ENCODE data around the gene ZNF862. TPM values are rescaled to one million over a fixed set of nuclear protein-coding genes. Genes with fewer than 3 reads are reported as not detected.
A peak's percentile ranks its signal among the peaks of the same experiment; 100 is the strongest.

Gene ZNF862
- total RNA-seq, 1 experiment from 2014 or later = 42.4 TPM

DNA sequence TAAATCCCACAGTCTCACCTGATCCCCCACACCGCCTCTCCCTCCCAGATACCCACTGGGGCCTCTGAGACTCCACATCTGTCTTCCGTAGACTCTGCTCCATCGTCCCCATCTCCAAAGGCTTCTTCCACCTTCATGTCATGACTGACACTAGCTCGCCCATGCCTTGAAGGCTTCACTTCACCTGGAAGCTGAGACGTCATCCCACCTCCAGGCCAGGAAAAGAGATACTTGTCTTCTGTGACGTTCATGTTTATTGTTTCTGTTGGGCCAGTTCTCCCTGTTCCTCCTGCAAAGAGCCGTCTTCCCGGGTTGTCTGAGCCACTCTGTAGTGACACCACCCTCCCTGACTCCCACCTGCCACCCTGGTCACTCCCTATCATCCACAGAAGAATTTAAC, 3.6 kb upstream of the ZNF862 start:
- Histone ChIP-seq H3K79me2 (ENCODE audit: low read depth) (peaks cover 10% of the 10 kb centered on the region; the same call in 1 of the 2 replicates), H3K4me1 (replicated peaks; ENCODE audit: insufficient read depth) (peaks cover 6% of the 10 kb centered on the region), H3K4me3 (no peak overlapping the region), H3K27ac (no peak overlapping the region), H3K36me3 (ENCODE audit: low read depth) (no peaks in the 10 kb centered on the region), H3K9me3 (ENCODE audit: insufficient read depth, low read depth) (no peaks in the 10 kb centered on the region), H3K27me3 (ENCODE audit: insufficient read depth, low read depth) (peaks cover 45% of the 10 kb centered on the region), H3K9me2 (ENCODE audit: insufficient read depth) (no peaks in the 10 kb centered on the region), H4K20me1 (ENCODE audit: insufficient read depth) (no peaks in the 10 kb centered on the region), H3K4me2 (no peak overlapping the region), H3F3A (ENCODE audit: insufficient read depth, low read depth) (peaks cover 3% of the 10 kb centered on the region; the same call in 1 of the 2 replicates), H2AFZ (no peak overlapping the region)
- intact Hi-C loops (cut with micrococcal nuclease; ENCODE audit: unreplicated experiment) = no loop called here
- CTCF ChIA-PET = no interaction called here
- TF ChIP-seq EZH2 (IDR thresholded peaks at IDR 0.05; ENCODE audit: low read depth) = no peak
- TF ChIP-seq, protein P1, sequence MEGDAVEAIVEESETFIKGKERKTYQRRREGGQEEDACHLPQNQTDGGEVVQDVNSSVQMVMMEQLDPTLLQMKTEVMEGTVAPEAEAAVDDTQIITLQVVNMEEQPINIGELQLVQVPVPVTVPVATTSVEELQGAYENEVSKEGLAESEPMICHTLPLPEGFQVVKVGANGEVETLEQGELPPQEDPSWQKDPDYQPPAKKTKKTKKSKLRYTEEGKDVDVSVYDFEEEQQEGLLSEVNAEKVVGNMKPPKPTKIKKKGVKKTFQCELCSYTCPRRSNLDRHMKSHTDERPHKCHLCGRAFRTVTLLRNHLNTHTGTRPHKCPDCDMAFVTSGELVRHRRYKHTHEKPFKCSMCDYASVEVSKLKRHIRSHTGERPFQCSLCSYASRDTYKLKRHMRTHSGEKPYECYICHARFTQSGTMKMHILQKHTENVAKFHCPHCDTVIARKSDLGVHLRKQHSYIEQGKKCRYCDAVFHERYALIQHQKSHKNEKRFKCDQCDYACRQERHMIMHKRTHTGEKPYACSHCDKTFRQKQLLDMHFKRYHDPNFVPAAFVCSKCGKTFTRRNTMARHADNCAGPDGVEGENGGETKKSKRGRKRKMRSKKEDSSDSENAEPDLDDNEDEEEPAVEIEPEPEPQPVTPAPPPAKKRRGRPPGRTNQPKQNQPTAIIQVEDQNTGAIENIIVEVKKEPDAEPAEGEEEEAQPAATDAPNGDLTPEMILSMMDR (conservative IDR thresholded peaks at IDR 0.05) = no peak
- POLR2A ChIA-PET (ENCODE audit: unreplicated experiment) = interaction anchor here (0.9 kb wide), 1 partner anchor 40 kb away, joined by 6 read pairs; no protein-coding TSS in a partner anchor
- no TSS peak for BruUV-seq (replicated peaks)
- no peak for DNase-seq

DNA sequence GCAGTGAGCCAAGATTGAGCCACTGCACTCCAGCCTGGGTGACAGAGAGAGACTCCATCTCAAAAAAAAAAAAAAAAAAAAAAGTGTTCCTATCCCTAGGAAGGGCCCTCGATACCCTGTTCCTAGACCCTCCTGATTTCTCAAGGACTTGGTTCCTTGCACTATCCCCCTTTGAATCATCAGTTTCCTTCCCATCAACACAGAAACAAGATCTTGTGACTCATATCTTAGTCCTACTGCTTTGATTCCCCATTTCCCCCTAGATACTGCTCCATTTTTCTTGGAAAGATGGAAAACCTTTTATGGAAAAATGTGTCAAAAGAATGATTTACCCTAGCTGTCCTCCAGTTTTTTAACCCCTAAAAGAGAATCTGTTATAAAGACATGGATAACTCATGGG, 1.7 kb upstream of the ZNF862 start:
- H3K36me3 ChIP-seq (ENCODE audit: low read depth) = no peaks in the 10 kb centered on the region
- H4K20me1 ChIP-seq (ENCODE audit: insufficient read depth) = no peaks in the 10 kb centered on the region
- ChIA-PET POLR2A (ENCODE audit: unreplicated experiment) (no interaction called here), CTCF (no interaction called here)
- peaks cover 13% of the 10 kb centered on the region; the same call in 1 of the 2 replicates for H3K79me2 ChIP-seq (ENCODE audit: low read depth)
- peaks cover 9% of the 10 kb centered on the region for H3K4me1 ChIP-seq (replicated peaks; ENCODE audit: insufficient read depth)
- no peaks in the 10 kb centered on the region for H3K9me2 ChIP-seq (ENCODE audit: insufficient read depth)
- no peak overlapping the region for H3K4me2 ChIP-seq
- H2AFZ ChIP-seq = no peak overlapping the region
- H3K27me3 ChIP-seq (ENCODE audit: insufficient read depth, low read depth) = peaks cover 34% of the 10 kb centered on the region
- BruUV-seq (replicated peaks) = no TSS peak
- no peak for DNase-seq
- H3K9me3 ChIP-seq (ENCODE audit: insufficient read depth, low read depth) = no peaks in the 10 kb centered on the region
- H3K4me3 ChIP-seq = no peak overlapping the region
- TF ChIP-seq, protein P1 (conservative IDR thresholded peaks at IDR 0.05) = no peak
- TF ChIP-seq EZH2 (IDR thresholded peaks at IDR 0.05; ENCODE audit: low read depth) = no peak
- no peak overlapping the region for H3K27ac ChIP-seq
- H3F3A ChIP-seq (ENCODE audit: insufficient read depth, low read depth) = peaks cover 3% of the 10 kb centered on the region; the same call in 1 of the 2 replicates
- intact Hi-C loops (cut with micrococcal nuclease; ENCODE audit: unreplicated experiment) = no loop called here

DNA sequence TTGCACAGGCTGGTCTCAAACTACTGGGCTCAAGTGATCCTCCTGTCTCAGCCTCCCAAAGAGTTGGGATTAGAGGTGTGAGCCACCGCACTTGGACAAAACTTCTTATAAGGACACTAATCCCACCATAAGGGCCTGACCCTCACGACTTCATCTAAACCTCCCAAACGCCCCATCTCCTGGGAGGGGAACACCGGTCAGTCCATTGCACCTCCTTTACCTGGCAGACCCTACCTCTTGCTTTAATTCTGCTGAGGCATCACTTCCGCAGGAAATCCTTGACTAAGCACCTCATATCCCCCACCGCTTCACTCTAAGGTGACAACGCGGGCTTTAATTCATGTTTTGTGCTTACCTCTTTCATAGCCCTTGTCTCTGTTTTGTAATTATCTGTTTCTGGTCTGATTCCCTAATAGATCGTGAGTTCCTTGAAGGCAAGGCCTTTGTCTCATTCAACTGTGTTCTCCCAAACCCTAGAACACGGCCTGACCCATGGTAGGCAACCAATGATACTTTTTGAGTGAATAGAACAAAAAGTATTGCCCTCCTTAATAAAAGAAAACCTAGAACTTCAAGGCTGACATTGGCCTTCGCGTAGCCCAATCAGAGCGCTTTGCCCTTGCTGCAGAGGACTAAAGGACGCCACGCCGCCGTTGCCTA, 481 bp upstream of the ZNF862 start:
- Histone ChIP-seq H4K20me1 (ENCODE audit: insufficient read depth) (no peaks in the 10 kb centered on the region), H3K27me3 (ENCODE audit: insufficient read depth, low read depth) (peaks cover 23% of the 10 kb centered on the region), H3K27ac (no peak overlapping the region), H3K4me1 (replicated peaks; ENCODE audit: insufficient read depth) (peaks cover 9% of the 10 kb centered on the region), H3K4me3 (no peak overlapping the region), H3K36me3 (ENCODE audit: low read depth) (no peaks in the 10 kb centered on the region), H3K4me2 (peak overlapping the region; percentile 30), H3K9me2 (ENCODE audit: insufficient read depth) (no peaks in the 10 kb centered on the region), H3F3A (ENCODE audit: insufficient read depth, low read depth) (peaks cover 3% of the 10 kb centered on the region; the same call in 1 of the 2 replicates), H3K79me2 (ENCODE audit: low read depth) (peaks cover 13% of the 10 kb centered on the region; the same call in 1 of the 2 replicates), H3K9me3 (ENCODE audit: insufficient read depth, low read depth) (no peaks in the 10 kb centered on the region), H2AFZ (no peak overlapping the region)
- intact Hi-C loops (cut with micrococcal nuclease; ENCODE audit: unreplicated experiment) = loop anchor here (1.0 kb wide), 3 partner anchors 11 to 36 kb away; partner anchors contain the start of gene ATP6V0E2
- ChIA-PET CTCF (interaction anchor here (1.1 kb wide), 1 partner anchor 17 kb away, joined by 4 read pairs; no protein-coding TSS in a partner anchor), POLR2A (ENCODE audit: unreplicated experiment) (interaction anchor here (0.6 to 1.0 kb wide), 2 partner anchors 9 to 810 kb away, joined by 4 to 5 read pairs; no protein-coding TSS in a partner anchor)
- no peak for DNase-seq
- TF ChIP-seq, protein P1 (conservative IDR thresholded peaks at IDR 0.05) = no peak
- no peak for TF ChIP-seq EZH2 (IDR thresholded peaks at IDR 0.05; ENCODE audit: low read depth)
- no TSS peak for BruUV-seq (replicated peaks)
